ENCODE measurements around the gene RAD51.
"Not testable (repeated sequence)": the region's sequence is repeated elsewhere in the genome, so short reads cannot be mapped to it uniquely, and the experiment has no call there.

Gene RAD51

GRCh38 chr15:40694688-40695468 is at the start of gene RAD51:
Gene RAD51 (plus strand): TSS chr15:40695174. CDS start chr15:40698759, 3,585 bp downstream.
- H3K36me3 Mint-ChIP-seq (ENCODE audit: low read depth), result peaks cover 49% of the 10 kb centered on the region
- peak within 1 kb of the TSS; percentile 100 for H3K4me3 Mint-ChIP-seq
- no peaks in the 10 kb centered on the region for H3K9me3 Mint-ChIP-seq
- H3K27ac Mint-ChIP-seq, result peak within 1 kb of the TSS; percentile 100
- peaks cover 31% of the 10 kb centered on the region for H3K4me1 Mint-ChIP-seq (ENCODE audit: low read depth)
- H3K27me3 Mint-ChIP-seq, result no peaks in the 10 kb centered on the region

DNA sequence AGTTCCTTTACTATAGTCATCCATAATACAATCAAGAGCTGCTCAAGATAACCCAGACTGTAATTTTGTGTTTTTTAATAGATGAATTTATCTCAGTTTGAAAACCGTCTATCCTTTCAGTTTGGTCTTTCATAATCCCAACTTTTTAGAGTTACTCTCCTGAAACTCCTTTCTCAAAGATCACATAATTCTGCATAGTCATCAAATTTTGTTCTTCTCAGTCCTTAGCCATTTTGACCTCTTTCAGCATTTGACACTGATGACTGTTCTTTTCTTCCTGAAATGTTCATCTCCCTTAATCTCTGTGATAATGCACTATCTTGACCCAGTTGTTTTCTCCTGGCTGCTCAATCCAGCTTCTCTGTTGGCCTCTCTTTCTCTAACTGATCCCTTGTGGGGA is 47.5 kb upstream of the RAD51 start:
- Mint-ChIP-seq H3K4me3 (no peak overlapping the region), H3K27me3 (no peaks in the 10 kb centered on the region), H3K9me3 (no peaks in the 10 kb centered on the region), H3K36me3 (ENCODE audit: low read depth) (peaks cover 11% of the 10 kb centered on the region), H3K4me1 (ENCODE audit: low read depth) (peaks cover 8% of the 10 kb centered on the region), H3K27ac (no peak overlapping the region)

DNA sequence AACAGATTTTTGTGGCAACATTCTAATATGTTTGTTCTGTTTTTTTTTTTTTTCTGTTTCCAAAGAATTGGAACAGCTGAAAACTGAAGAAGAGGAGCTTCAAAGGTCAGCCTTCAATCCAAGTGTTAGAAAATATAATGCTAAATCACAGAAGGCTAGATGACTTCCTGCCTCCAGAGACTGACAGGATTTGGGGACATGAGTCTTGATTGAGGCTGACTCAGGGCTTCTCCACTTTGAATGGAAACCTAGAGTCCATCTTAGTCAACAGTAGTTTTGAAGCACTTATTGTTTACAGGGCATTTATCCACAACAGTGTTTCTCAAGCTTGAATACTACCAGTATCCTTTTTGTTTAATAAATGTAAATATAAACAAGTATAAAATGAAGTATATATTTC is 44.5 kb upstream of the RAD51 start:
- H3K4me1 Mint-ChIP-seq (ENCODE audit: low read depth), result peaks cover 8% of the 10 kb centered on the region
- no peak overlapping the region for H3K4me3 Mint-ChIP-seq
- no peaks in the 10 kb centered on the region for H3K9me3 Mint-ChIP-seq
- no peak overlapping the region for H3K27ac Mint-ChIP-seq
- H3K36me3 Mint-ChIP-seq (ENCODE audit: low read depth), result peaks cover 27% of the 10 kb centered on the region
- H3K27me3 Mint-ChIP-seq, result no peaks in the 10 kb centered on the region

DNA sequence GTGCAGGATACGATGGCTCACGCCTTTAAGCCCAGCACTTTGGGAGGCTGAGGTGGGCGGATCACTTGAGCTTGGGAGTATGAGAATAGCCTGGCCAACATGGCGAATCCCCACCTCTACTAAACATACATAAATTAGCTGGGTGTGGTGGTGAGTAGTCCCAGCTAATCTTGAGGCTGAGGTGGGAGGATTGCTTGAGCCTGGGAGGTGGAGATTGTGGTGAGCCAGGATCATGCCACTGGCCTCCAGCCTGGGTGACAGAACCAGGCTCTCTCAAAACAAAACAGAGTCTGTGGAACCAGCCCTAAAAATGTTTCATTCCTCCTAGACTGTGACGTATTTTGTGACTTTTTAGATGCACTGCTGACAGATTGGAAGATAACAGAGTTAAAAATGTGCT is 34.3 kb upstream of the RAD51 start:
- Mint-ChIP-seq H3K4me1 (ENCODE audit: low read depth) (no peaks in the 10 kb centered on the region), H3K4me3 (no peak overlapping the region), H3K36me3 (ENCODE audit: low read depth) (peaks cover 20% of the 10 kb centered on the region), H3K9me3 (no peaks in the 10 kb centered on the region), H3K27me3 (no peaks in the 10 kb centered on the region), H3K27ac (no peak overlapping the region)

- Mint-ChIP-seq H3K36me3 (ENCODE audit: low read depth) (peaks cover 10% of the 10 kb centered on the region), H3K9me3 (no peaks in the 10 kb centered on the region), H3K27ac (no peak overlapping the region), H3K4me1 (ENCODE audit: low read depth) (no peaks in the 10 kb centered on the region), H3K4me3 (no peak overlapping the region), H3K27me3 (no peaks in the 10 kb centered on the region)
These were observed 30.1 kb upstream of the RAD51 start for GRCh38 chr15:40664909-40665308.

DNA sequence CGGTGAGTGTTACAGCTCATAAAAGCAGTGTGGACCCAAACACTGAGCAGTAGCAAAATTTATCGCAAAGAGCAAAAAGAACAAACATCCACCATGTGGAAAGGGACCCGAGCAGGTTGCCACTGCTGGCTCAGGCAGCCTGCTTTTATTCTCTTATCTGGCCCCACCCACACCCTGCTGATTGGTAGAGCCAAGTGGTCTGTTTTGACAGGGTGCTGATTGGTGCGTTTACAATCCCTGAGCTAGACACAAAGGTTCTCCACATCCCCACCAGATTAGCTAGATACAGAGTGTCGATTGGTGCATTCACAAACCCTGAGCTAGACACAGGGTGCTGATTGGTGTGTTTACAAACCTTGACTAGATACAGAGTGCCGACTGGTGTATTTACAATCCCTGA is 18.7 kb upstream of the RAD51 start:
- not testable (repeated sequence) for H3K36me3 Mint-ChIP-seq (ENCODE audit: low read depth); H3K9me3 Mint-ChIP-seq; H3K27ac Mint-ChIP-seq; H3K4me1 Mint-ChIP-seq (ENCODE audit: low read depth); H3K4me3 Mint-ChIP-seq; H3K27me3 Mint-ChIP-seq

DNA sequence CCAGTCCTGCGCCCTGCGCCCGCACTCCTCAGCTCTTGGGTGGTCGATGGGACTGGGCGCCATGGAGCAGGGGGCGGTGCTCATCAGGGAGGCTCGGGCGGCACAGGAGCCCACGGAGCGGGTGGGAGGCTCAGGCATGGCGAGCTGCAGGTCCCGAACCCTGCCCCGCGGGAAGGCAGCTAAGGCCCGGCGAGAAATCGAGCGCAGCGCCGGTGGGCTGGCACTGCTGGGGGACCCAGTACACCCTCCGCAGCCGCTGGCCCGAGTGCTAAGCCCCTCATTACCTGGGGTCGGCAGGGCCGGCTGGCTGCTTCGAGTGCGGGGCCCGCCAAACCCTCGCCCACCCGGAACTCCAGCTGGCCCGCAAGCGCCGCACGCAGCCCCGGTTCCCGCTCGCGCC is 18.1 kb upstream of the RAD51 start:
- not testable (repeated sequence) for H3K27ac Mint-ChIP-seq; H3K36me3 Mint-ChIP-seq (ENCODE audit: low read depth); H3K4me1 Mint-ChIP-seq (ENCODE audit: low read depth); H3K9me3 Mint-ChIP-seq; H3K4me3 Mint-ChIP-seq; H3K27me3 Mint-ChIP-seq

DNA sequence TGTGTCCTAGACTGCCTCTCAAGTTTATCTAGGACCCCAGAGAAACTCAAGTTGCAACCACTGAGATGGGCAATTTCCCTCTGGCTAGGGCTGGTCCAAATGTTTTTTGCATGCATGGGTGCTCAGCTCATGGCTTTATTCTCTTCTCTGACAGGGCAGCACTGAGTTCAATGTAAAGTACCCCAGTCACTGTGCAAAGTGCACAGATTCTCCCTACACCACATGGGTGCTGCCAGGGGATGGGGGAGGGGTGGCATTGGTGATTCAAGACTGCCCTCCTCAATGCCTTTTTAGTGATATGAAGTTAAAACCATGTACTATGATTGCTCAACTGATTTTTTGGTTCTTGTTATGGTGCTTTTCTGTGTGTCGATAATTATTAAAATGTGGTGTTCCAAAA is 14.8 kb upstream of the RAD51 start:
- no peak overlapping the region for H3K4me3 Mint-ChIP-seq
- no peak overlapping the region for H3K27ac Mint-ChIP-seq
- no peaks in the 10 kb centered on the region for H3K9me3 Mint-ChIP-seq
- H3K36me3 Mint-ChIP-seq (ENCODE audit: low read depth), result no peaks in the 10 kb centered on the region
- no peaks in the 10 kb centered on the region for H3K27me3 Mint-ChIP-seq
- peaks cover 5% of the 10 kb centered on the region for H3K4me1 Mint-ChIP-seq (ENCODE audit: low read depth)

DNA sequence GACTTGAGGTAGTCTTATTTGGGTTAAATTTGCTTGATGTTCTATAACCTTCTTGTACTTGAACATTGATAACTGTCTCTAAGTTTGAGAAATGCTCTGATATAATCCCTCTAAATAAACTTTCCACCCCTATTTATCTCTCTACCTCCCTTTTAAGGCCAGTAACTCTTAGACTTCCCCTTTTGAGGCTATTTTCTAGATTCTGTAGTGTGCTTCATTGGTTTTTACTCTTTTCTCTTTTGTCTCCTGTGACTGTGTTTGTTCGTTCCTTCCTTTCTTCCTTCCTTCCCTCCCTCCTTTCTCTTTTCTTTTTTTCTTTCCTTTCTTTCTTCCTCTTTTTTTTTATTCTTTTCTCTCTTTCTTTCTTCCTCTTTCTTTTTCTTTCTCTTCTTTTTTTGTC is 14.0 kb upstream of the RAD51 start:
- H3K9me3 Mint-ChIP-seq; H3K27ac Mint-ChIP-seq; H3K4me1 Mint-ChIP-seq (ENCODE audit: low read depth); H3K4me3 Mint-ChIP-seq; H3K27me3 Mint-ChIP-seq; H3K36me3 Mint-ChIP-seq (ENCODE audit: low read depth): not testable (repeated sequence)

- Mint-ChIP-seq H3K4me3 (no peak overlapping the region), H3K9me3 (no peaks in the 10 kb centered on the region), H3K4me1 (ENCODE audit: low read depth) (no peaks in the 10 kb centered on the region), H3K27me3 (no peaks in the 10 kb centered on the region), H3K27ac (no peak overlapping the region), H3K36me3 (ENCODE audit: low read depth) (no peaks in the 10 kb centered on the region)
These were observed 10.6 kb upstream of the RAD51 start for GRCh38 chr15:40684381-40684780.

DNA sequence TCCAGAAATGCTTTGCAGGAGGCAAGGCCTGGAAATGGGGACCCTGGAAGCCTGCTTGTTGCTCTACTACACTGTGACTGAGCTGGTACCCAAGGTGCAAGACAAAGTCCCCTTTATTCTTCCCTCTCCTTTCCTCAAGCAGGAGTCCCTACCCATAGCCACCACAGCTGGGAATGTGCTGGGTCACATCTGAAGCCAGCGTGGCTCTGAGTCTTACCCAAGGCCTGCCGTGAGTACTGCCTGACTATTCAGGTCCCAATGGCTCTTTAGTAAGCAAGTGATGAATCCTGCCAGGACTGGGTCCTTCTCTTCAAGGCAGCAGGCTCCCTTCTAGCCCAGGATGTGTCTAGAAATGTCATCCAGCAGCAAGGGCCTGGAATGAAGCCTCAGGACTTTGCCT is 9.6 kb upstream of the RAD51 start:
- no peaks in the 10 kb centered on the region for H3K9me3 Mint-ChIP-seq
- no peak overlapping the region for H3K27ac Mint-ChIP-seq
- H3K27me3 Mint-ChIP-seq, result no peaks in the 10 kb centered on the region
- no peak overlapping the region for H3K4me3 Mint-ChIP-seq
- no peaks in the 10 kb centered on the region for H3K36me3 Mint-ChIP-seq (ENCODE audit: low read depth)
- no peaks in the 10 kb centered on the region for H3K4me1 Mint-ChIP-seq (ENCODE audit: low read depth)

DNA sequence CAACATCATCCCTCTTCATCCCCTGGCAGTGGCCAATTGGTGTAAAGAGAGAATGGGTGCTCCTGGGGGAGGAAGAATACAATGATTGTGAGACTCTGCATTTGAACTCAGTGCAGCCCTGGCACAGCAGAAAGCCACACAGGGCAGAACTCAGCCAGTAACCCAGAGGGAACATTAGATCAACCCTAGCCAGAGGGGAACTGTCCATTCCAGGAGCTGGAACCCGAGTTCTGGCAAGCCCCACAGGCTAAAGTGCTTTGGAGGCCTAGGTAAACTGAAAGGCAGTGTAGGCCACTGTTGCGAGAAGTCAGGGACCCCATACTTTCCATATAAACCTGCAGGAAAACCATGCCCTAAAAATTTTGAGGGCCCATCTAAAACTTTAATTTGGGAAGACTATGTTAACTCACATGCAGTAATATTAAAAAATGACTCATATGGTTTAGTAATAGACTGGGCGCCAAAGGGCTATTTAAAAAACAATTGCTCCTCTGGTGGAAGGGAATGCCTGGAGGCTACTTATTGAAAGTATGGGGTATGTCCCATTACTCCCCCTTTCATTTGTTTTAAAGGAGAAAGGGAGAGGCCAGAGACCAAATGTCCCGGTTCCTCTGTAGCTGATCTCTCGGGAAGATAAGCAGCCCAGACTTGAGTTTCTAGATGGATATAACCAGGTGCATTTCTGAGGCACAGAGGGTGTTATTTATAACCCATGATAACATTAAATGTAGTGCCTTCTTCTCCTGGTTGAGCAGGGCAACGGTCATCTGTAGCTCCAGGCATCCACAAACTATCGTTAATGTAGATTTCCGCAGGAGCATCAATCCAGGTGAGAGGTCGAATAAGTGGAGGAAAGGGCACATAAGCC is 5.8 kb upstream of the RAD51 start:
- Mint-ChIP-seq H3K9me3 (no peaks in the 10 kb centered on the region), H3K4me3 (no peak overlapping the region)

DNA sequence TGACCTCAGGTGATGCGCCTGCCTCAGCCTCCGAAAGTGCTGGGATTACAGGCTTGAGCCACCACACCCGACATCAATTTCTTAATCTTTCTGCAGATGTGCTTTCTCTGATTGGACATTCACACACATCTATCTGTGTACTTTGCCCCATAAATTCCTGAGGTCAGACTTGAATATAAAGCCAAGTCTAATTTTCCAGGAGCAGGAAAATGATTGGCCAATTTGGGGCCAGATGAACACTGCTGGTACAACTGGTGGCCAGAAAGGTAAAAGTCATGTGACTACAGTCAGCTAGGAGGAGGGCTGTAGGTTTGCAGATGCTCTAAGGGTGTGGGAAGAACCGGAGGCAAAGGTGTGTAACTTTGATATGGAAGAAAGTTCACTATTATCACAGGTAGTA is 3.2 kb upstream of the RAD51 start:
- H3K27ac Mint-ChIP-seq, result no peak overlapping the region
- H3K9me3 Mint-ChIP-seq, result no peaks in the 10 kb centered on the region
- H3K27me3 Mint-ChIP-seq, result no peaks in the 10 kb centered on the region
- H3K36me3 Mint-ChIP-seq (ENCODE audit: low read depth), result peaks cover 21% of the 10 kb centered on the region
- H3K4me1 Mint-ChIP-seq (ENCODE audit: low read depth), result peaks cover 24% of the 10 kb centered on the region
- H3K4me3 Mint-ChIP-seq, result no peak overlapping the region

More for the DNA sequence above, 5.8 kb upstream of the RAD51 start:
- H3K36me3 Mint-ChIP-seq (ENCODE audit: low read depth), result peaks cover 8% of the 10 kb centered on the region
- no peaks in the 10 kb centered on the region for H3K27me3 Mint-ChIP-seq
- H3K27ac Mint-ChIP-seq, result no peak overlapping the region
- H3K4me1 Mint-ChIP-seq (ENCODE audit: low read depth), result peaks cover 9% of the 10 kb centered on the region

GRCh38 chr15:40693904-40694687 is 878 bp upstream of the RAD51 start:
- Mint-ChIP-seq H3K27ac (peak overlapping the region; percentile 100), H3K4me3 (peak overlapping the region; percentile 100), H3K27me3 (no peaks in the 10 kb centered on the region), H3K36me3 (ENCODE audit: low read depth) (peaks cover 41% of the 10 kb centered on the region), H3K4me1 (ENCODE audit: low read depth) (peaks cover 26% of the 10 kb centered on the region), H3K9me3 (no peaks in the 10 kb centered on the region)

DNA sequence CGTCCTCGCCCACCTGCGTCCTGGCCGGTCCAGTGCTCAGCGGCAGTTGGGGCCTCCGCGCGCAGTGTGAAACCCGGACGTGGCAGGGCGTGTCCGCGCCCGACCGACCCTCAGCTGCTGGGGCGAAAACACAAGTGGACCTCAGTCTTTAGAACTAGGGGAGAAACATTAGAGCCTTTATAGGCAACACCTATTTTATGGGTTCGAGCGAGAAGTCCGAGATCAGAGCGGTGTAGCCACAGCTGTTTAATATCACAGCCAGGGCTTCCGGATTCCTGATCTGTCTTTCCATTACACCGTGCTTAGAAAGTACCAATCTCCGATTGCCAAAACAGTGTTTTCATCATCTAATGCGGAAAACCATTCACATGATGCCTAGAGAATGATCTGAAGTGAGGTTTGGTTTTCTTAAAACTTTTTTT is 506 bp downstream of the RAD51 start:
- peaks cover 55% of the 10 kb centered on the region for H3K36me3 Mint-ChIP-seq (ENCODE audit: low read depth)
- H3K4me1 Mint-ChIP-seq (ENCODE audit: low read depth), result peaks cover 36% of the 10 kb centered on the region
- no peaks in the 10 kb centered on the region for H3K27me3 Mint-ChIP-seq
- H3K4me3 Mint-ChIP-seq, result peak overlapping the region; percentile 100
- H3K9me3 Mint-ChIP-seq, result no peaks in the 10 kb centered on the region
- H3K27ac Mint-ChIP-seq, result peak overlapping the region; percentile 100
